ENCODE data around the gene CPSF6. TPM values are rescaled to one million over a fixed set of nuclear protein-coding genes. Genes with fewer than 3 reads are reported as not detected.

The CPSF6 gene
- total RNA-seq, 1 experiment from 2014 or later = 124 TPM

- TF ChIP-seq ZSCAN18 (CRISPR knock-in tag; IDR thresholded peaks at IDR 0.05) (no peak), NFATC4 (CRISPR knock-in tag; IDR thresholded peaks at IDR 0.05) (no peak), AR (CRISPR knock-in tag; IDR thresholded peaks at IDR 0.05) (no peak), TP53 (CRISPR knock-in tag; IDR thresholded peaks at IDR 0.05) (no peak), ZMAT4 (CRISPR knock-in tag; IDR thresholded peaks at IDR 0.05) (no peak)
Measured at GRCh38 chr12:69214169-69214568, 25.2 kb upstream of the CPSF6 start (continued).

GRCh38 chr12:69225251-69225910 lies 14.0 kb upstream of the CPSF6 start:
- POLR2A ChIA-PET = no interaction called here
- TF ChIP-seq SMAD3 (CRISPR knock-in tag; IDR thresholded peaks at IDR 0.05; ENCODE audit: borderline replicate concordance) (no peak), TP53 (CRISPR knock-in tag; IDR thresholded peaks at IDR 0.05) (no peak), RELA (CRISPR knock-in tag; IDR thresholded peaks at IDR 0.05; ENCODE audit: borderline replicate concordance) (no peak), CREB1 (CRISPR knock-in tag; IDR thresholded peaks at IDR 0.05) (no peak), NR2C2 (CRISPR knock-in tag; IDR thresholded peaks at IDR 0.05) (no peak), ZNF121 (CRISPR knock-in tag; IDR thresholded peaks at IDR 0.05) (no peak), SMAD4 (CRISPR knock-in tag; IDR thresholded peaks at IDR 0.05) (no peak), SOX15 (CRISPR knock-in tag; IDR thresholded peaks at IDR 0.05) (no peak), ATF3 (CRISPR knock-in tag; conservative IDR thresholded peaks at IDR 0.05) (no peak), ZBTB43 (CRISPR knock-in tag; IDR thresholded peaks at IDR 0.05) (no peak), CDX4 (CRISPR knock-in tag; IDR thresholded peaks at IDR 0.05; ENCODE audit: borderline replicate concordance) (no peak), ATF6 (CRISPR knock-in tag; IDR thresholded peaks at IDR 0.05) (no peak), FOXP1 (CRISPR knock-in tag; IDR thresholded peaks at IDR 0.05; ENCODE audit: borderline replicate concordance) (no peak), ZNF512 (CRISPR knock-in tag; IDR thresholded peaks at IDR 0.05; ENCODE audit: borderline replicate concordance) (no peak), ZNF263 (CRISPR knock-in tag; IDR thresholded peaks at IDR 0.05; ENCODE audit: low read depth) (no peak), ETV6 (CRISPR knock-in tag; IDR thresholded peaks at IDR 0.05) (no peak), ZNF232 (CRISPR knock-in tag; IDR thresholded peaks at IDR 0.05) (no peak)

More at GRCh38 chr12:69225251-69225910, 14.0 kb upstream of the CPSF6 start:
- H3K4me1 Mint-ChIP-seq = no peaks in the 10 kb centered on the region
- H3K27ac Mint-ChIP-seq = no peak overlapping the region
- CTCF ChIA-PET = no interaction called here
- H3K36me3 Mint-ChIP-seq = no peaks in the 10 kb centered on the region
- DNase-seq (ENCODE audit: low spot score) = no peak
- peaks cover 8% of the 10 kb centered on the region for H3K27me3 Mint-ChIP-seq (ENCODE audit: low read depth)
- H3K9me3 Mint-ChIP-seq = peaks cover 4% of the 10 kb centered on the region
- H3K4me3 Mint-ChIP-seq = no peak overlapping the region
- no peak for ATAC-seq
